ENCODE data around the gene ASAP3. TPM values are rescaled to one million over a fixed set of nuclear protein-coding genes. Genes with fewer than 3 reads are reported as not detected.

ASAP3 gene
- polyA plus RNA-seq, 2 of the 4 experiments (the other 2 are of a cell fraction), result 4.0 to 5.2 TPM

- TF ChIP-seq HMGXB4 (CRISPR knock-in tag; IDR thresholded peaks at IDR 0.05; ENCODE audit: borderline replicate concordance) (no peak), E2F6 (IDR thresholded peaks at IDR 0.05; ENCODE audit: borderline replicate concordance, low read depth) (no peak)
These were observed 61.0 kb downstream of the ASAP3 start (continued) for GRCh38 chr1:23422941-23423340.

- H3K4me1 ChIP-seq, result no peaks in the 10 kb centered on the region
- no peak for FAIRE-seq
- POLR2A ChIA-PET, result no interaction called here
- CTCF ChIA-PET, result interaction anchor here (4.4 kb wide), 1 partner anchor 19 kb away, joined by 21 read pairs; no protein-coding TSS in a partner anchor
- H3K27ac ChIP-seq, result no peak overlapping the region
- ATAC-seq, result no peak
- no peak for TF ChIP-seq REST (IDR thresholded peaks at IDR 0.05)
- TF ChIP-seq GATA3 (IDR thresholded peaks at IDR 0.05; ENCODE audit: borderline replicate concordance), result no peak
- TF ChIP-seq ESRRA (IDR thresholded peaks at IDR 0.05; ENCODE audit: borderline replicate concordance, low read length), result no peak
- TF ChIP-seq JUN (IDR thresholded peaks at IDR 0.05), result no peak
- TF ChIP-seq RAD21 (conservative IDR thresholded peaks at IDR 0.05 in 1 of 2, IDR thresholded peaks at IDR 0.05 in 1 of 2), result no peak
- TF ChIP-seq BCL3 (IDR thresholded peaks at IDR 0.05), result no peak
- no peak for TF ChIP-seq FOXS1 (CRISPR knock-in tag; IDR thresholded peaks at IDR 0.05)
- TF ChIP-seq FOSL2 (IDR thresholded peaks at IDR 0.05), result no peak
- TF ChIP-seq FOSL2 (CRISPR knock-in tag; IDR thresholded peaks at IDR 0.05), result no peak
- TF ChIP-seq USF2 (IDR thresholded peaks at IDR 0.05), result no peak
- TF ChIP-seq MAX (IDR thresholded peaks at IDR 0.05), result no peak
- no peak for TF ChIP-seq SMC3 (IDR thresholded peaks at IDR 0.05)
- TF ChIP-seq NFE2L2 (conservative IDR thresholded peaks at IDR 0.05; ENCODE audit: low read length), result no peak
- TF ChIP-seq CHD4 (IDR thresholded peaks at IDR 0.05; ENCODE audit: borderline replicate concordance), result no peak
- no peak for TF ChIP-seq HES2 (IDR thresholded peaks at IDR 0.05)
- H3K9me3 ChIP-seq, result no peaks in the 10 kb centered on the region
- 70% methylated on average over 11 of the region's 15 CpGs for WGBS (ENCODE audit: missing lambda C conversion rate)
- H3K4me2 ChIP-seq, result no peak overlapping the region
- no peak for DNase-seq (ENCODE audit: low read depth in 1 of 2, low spot score in 1 of 2)
- no peak overlapping the region for H3K4me3 ChIP-seq
These were observed 61.6 kb downstream of the ASAP3 start for GRCh38 chr1:23422241-23422877.

Measured in A549 (cell line).